HepG2 (cell line): ENCODE data around the gene RABGAP1L. TPM values are rescaled to one million over a fixed set of nuclear protein-coding genes. Genes with fewer than 3 reads are reported as not detected.

Source experiments
- ARHGAP35 ChIP-seq: sonication (generic); formaldehyde crosslinking; IDR thresholded peaks from 2 replicates; pipeline ENCODE4 v1.9.0; 2022; ENCODE audit warnings: mild to moderate bottlenecking, inconsistent platforms, moderate library complexity, missing genetic modification reagents, borderline replicate concordance
- ARID2 ChIP-seq: sonication (generic); formaldehyde crosslinking; IDR thresholded peaks from 2 replicates; pipeline ENCODE4 v1.8.1; 2022; ENCODE audit warnings: mild to moderate bottlenecking, missing genetic modification reagents, borderline replicate concordance
- HNF4G ChIP-seq, 2 experiments: sonication (generic) in 1 of 2; formaldehyde crosslinking in 1 of 2; IDR thresholded peaks; 2 replicates each; pipeline versions ENCODE4 v1.4.0 to v1.6.1; 2011 to 2020; ENCODE audit warnings: borderline replicate concordance in 2 of 2, low read depth in 2 of 2, mild to moderate bottlenecking in 2 of 2, low read length in 1 of 2, missing genetic modification reagents in 1 of 2, moderate library complexity in 1 of 2
- MAZ ChIP-seq, 2 experiments: sonication (generic) in 1 of 2; formaldehyde crosslinking in 1 of 2; IDR thresholded peaks; 2 replicates each; pipeline versions ENCODE4 v1.5.0 to v1.6.1; 2012 to 2020; ENCODE audit warnings: low read depth in 2 of 2, mild to moderate bottlenecking in 2 of 2, borderline replicate concordance in 1 of 2, improper control_type of control experiment in 1 of 2, low read length in 1 of 2, missing genetic modification reagents in 1 of 2, moderate library complexity in 1 of 2
- ZFP1 ChIP-seq: IDR thresholded peaks from 2 replicates; pipeline ENCODE4 v1.6.1; 2016
- ZNF232 ChIP-seq: sonication (generic); formaldehyde crosslinking; IDR thresholded peaks from 2 replicates; pipeline ENCODE4 v1.4.0; 2020; ENCODE audit warnings: missing genetic modification reagents, borderline replicate concordance
- ZNF451 ChIP-seq: sonication (generic); formaldehyde crosslinking; IDR thresholded peaks from 2 replicates; pipeline ENCODE4 v1.5.0; 2020; ENCODE audit warnings: mild to moderate bottlenecking, missing genetic modification reagents
- ZNF841 ChIP-seq: sonication (generic); formaldehyde crosslinking; IDR thresholded peaks from 2 replicates; pipeline ENCODE4 v1.8.1; 2023; ENCODE audit warnings: missing genetic modification reagents, borderline replicate concordance
- polyA plus RNA-seq, 8 experiments: library from polyadenylated mRNA; depleted of rRNA in 3 of 8; stranded (reverse) in 7 of 8; unstranded in 1 of 8; fragments of >200 nt; fragmentation: Illumina TruSeq in 4 of 8; extraction: Trizol in 4 of 8; gene quantifications; 2 replicates each; pipeline versions ENCODE4 v1.2.1 to v1.2.3, GENCODE V29; 2011 to 2016; ENCODE audit warnings: low read depth in 4 of 8, missing spikeins in 1 of 8, mixed read lengths in 1 of 8; ENCODE audit not compliant: insufficient read depth in 1 of 8
- total RNA-seq, 5 experiments: library from RNA; depleted of rRNA; stranded (reverse); fragments of >200 nt; fragmentation: Illumina TruSeq; extraction: Trizol; gene quantifications; 2 replicates each; pipeline ENCODE4 v1.2.3, GENCODE V29; 2016; ENCODE audit warnings: low read depth in 1 of 5
- TF ChIP-seq, protein P1 (sequence below), 2 experiments: fragments of 450-650 bp in 1 of 2; sonication (generic) in 1 of 2; formaldehyde crosslinking in 1 of 2; IDR thresholded peaks; 2 replicates each; pipeline versions ENCODE4 v1.6.1 to v1.8.0; 2016 to 2022; ENCODE audit warnings: antibody characterized with exemption in 1 of 2, mild to moderate bottlenecking in 1 of 2, missing genetic modification reagents in 1 of 2
- TF ChIP-seq, protein P2 (sequence below): sonication (generic); formaldehyde crosslinking; IDR thresholded peaks from 2 replicates; pipeline ENCODE4 v1.4.0; 2020; ENCODE audit warnings: missing genetic modification reagents, borderline replicate concordance
- TF ChIP-seq, protein P3 (sequence below): IDR thresholded peaks from 2 replicates; pipeline ENCODE4 v1.6.1; 2016; ENCODE audit warnings: missing genetic modification reagents, missing compliant biosample characterization
- TF ChIP-seq, protein P4 (sequence below): sonication (generic); formaldehyde crosslinking; IDR thresholded peaks from 2 replicates; pipeline ENCODE4 v1.5.0; 2020; ENCODE audit warnings: mild to moderate bottlenecking, missing genetic modification reagents, moderate library complexity

Gene RABGAP1L
- total and polyA plus RNA-seq, 2 of the 13 experiments (the other 11 are each of a cell fraction or from before 2014, with no cell fraction given) = 7.9 to 22.6 TPM

DNA sequence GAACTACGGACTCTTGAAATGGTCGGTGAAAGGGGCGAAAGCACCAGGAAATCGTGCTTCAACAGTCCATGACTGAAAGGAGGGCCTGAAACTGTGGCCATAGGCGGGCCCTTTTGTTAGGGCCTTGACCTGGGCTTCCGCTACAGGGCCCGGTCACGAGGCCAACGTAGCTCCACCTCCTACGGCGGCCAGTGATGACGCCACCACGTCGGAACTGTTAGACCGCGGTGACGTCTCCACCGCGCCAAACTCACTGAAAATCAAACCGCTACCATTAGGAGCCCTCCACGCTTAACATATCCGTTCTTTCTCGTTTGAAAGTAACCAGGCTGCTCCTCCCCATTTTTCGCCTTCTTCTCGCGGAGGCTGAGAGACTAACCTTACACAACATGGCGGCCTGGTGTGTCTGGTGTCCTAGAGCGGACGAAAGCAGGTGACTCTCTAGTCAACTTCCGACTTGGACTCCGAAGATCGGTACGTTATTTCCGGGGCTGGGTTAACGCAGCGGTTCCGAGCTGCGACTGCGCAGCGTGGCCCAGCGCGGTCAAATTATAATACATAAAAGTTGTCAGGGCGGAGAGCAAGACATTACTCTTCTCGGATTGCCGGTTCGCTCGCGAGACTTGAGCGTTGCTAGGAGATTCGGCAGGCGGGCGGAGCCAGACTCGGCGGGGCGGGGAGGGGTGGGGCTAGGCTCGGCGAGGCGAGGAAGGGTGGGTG lies 840.1 kb downstream of the RABGAP1L start (continued):
- TF ChIP-seq, protein P1, sequence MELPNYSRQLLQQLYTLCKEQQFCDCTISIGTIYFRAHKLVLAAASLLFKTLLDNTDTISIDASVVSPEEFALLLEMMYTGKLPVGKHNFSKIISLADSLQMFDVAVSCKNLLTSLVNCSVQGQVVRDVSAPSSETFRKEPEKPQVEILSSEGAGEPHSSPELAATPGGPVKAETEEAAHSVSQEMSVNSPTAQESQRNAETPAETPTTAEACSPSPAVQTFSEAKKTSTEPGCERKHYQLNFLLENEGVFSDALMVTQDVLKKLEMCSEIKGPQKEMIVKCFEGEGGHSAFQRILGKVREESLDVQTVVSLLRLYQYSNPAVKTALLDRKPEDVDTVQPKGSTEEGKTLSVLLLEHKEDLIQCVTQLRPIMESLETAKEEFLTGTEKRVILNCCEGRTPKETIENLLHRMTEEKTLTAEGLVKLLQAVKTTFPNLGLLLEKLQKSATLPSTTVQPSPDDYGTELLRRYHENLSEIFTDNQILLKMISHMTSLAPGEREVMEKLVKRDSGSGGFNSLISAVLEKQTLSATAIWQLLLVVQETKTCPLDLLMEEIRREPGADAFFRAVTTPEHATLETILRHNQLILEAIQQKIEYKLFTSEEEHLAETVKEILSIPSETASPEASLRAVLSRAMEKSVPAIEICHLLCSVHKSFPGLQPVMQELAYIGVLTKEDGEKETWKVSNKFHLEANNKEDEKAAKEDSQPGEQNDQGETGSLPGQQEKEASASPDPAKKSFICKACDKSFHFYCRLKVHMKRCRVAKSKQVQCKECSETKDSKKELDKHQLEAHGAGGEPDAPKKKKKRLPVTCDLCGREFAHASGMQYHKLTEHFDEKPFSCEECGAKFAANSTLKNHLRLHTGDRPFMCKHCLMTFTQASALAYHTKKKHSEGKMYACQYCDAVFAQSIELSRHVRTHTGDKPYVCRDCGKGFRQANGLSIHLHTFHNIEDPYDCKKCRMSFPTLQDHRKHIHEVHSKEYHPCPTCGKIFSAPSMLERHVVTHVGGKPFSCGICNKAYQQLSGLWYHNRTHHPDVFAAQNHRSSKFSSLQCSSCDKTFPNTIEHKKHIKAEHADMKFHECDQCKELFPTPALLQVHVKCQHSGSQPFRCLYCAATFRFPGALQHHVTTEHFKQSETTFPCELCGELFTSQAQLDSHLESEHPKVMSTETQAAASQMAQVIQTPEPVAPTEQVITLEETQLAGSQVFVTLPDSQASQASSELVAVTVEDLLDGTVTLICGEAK (IDR thresholded peaks at IDR 0.05) = peak; percentile 69
- TF ChIP-seq, protein P1 (CRISPR knock-in tag; IDR thresholded peaks at IDR 0.05) = peak; percentile 58; the same call in 1 of the 2 replicates
- TF ChIP-seq ARHGAP35 (CRISPR knock-in tag) = peak; percentile 64; the same call in 1 of the 2 replicates
- TF ChIP-seq ARID2 (CRISPR knock-in tag) = no peak
- TF ChIP-seq HNF4G (IDR thresholded peaks at IDR 0.05; ENCODE audit: borderline replicate concordance, low read depth, low read length) = no peak
- no peak for TF ChIP-seq HNF4G (CRISPR knock-in tag; IDR thresholded peaks at IDR 0.05; ENCODE audit: borderline replicate concordance, low read depth)
- no peak for TF ChIP-seq ZNF232 (CRISPR knock-in tag)
- TF ChIP-seq ZNF841 (CRISPR knock-in tag) = no peak
- TF ChIP-seq, protein P2, sequence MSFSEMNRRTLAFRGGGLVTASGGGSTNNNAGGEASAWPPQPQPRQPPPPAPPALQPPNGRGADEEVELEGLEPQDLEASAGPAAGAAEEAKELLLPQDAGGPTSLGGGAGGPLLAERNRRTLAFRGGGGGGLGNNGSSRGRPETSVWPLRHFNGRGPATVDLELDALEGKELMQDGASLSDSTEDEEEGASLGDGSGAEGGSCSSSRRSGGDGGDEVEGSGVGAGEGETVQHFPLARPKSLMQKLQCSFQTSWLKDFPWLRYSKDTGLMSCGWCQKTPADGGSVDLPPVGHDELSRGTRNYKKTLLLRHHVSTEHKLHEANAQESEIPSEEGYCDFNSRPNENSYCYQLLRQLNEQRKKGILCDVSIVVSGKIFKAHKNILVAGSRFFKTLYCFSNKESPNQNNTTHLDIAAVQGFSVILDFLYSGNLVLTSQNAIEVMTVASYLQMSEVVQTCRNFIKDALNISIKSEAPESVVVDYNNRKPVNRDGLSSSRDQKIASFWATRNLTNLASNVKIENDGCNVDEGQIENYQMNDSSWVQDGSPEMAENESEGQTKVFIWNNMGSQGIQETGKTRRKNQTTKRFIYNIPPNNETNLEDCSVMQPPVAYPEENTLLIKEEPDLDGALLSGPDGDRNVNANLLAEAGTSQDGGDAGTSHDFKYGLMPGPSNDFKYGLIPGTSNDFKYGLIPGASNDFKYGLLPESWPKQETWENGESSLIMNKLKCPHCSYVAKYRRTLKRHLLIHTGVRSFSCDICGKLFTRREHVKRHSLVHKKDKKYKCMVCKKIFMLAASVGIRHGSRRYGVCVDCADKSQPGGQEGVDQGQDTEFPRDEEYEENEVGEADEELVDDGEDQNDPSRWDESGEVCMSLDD (CRISPR knock-in tag) = 0 out of 2 replicates have a peak, but pooled peaks have one; percentile 22
- TF ChIP-seq, protein P3, sequence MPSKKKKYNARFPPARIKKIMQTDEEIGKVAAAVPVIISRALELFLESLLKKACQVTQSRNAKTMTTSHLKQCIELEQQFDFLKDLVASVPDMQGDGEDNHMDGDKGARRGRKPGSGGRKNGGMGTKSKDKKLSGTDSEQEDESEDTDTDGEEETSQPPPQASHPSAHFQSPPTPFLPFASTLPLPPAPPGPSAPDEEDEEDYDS (CRISPR knock-in tag) = peak; percentile 91
- TF ChIP-seq MAZ (IDR thresholded peaks at IDR 0.05; ENCODE audit: borderline replicate concordance, low read depth, low read length) = peak; percentile 57; the same call in 1 of the 2 replicates
- no peak; the same call in 1 of the 2 replicates for TF ChIP-seq MAZ (CRISPR knock-in tag; IDR thresholded peaks at IDR 0.05; ENCODE audit: low read depth)
- TF ChIP-seq, protein P4, sequence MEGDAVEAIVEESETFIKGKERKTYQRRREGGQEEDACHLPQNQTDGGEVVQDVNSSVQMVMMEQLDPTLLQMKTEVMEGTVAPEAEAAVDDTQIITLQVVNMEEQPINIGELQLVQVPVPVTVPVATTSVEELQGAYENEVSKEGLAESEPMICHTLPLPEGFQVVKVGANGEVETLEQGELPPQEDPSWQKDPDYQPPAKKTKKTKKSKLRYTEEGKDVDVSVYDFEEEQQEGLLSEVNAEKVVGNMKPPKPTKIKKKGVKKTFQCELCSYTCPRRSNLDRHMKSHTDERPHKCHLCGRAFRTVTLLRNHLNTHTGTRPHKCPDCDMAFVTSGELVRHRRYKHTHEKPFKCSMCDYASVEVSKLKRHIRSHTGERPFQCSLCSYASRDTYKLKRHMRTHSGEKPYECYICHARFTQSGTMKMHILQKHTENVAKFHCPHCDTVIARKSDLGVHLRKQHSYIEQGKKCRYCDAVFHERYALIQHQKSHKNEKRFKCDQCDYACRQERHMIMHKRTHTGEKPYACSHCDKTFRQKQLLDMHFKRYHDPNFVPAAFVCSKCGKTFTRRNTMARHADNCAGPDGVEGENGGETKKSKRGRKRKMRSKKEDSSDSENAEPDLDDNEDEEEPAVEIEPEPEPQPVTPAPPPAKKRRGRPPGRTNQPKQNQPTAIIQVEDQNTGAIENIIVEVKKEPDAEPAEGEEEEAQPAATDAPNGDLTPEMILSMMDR = no peak
- TF ChIP-seq ZNF451 (CRISPR knock-in tag) = no peak
- TF ChIP-seq ZFP1 (CRISPR knock-in tag) = peak; percentile 73; the same call in 1 of the 2 replicates
